CD4-positive, alpha-beta T cell treated with Interleukin-15 for 4 hours (primary cell): ENCODE results near the gene C5orf47.
A peak's percentile ranks its signal among the peaks of the same experiment; 100 is the strongest.
"Not testable (repeated sequence)": the region's sequence is repeated elsewhere in the genome, so short reads cannot be mapped to it uniquely, and the experiment has no call there.

Experiments used
- DNase-seq: peaks from one replicate; pipeline ENCODE4 v3.0.0-alpha.2; 2020; ENCODE audit warnings: low spot score

The C5orf47 gene

GRCh38 chr5:173970878-173971650, 17.9 kb upstream of the C5orf47 start:
- DNase-seq = no peak

DNA sequence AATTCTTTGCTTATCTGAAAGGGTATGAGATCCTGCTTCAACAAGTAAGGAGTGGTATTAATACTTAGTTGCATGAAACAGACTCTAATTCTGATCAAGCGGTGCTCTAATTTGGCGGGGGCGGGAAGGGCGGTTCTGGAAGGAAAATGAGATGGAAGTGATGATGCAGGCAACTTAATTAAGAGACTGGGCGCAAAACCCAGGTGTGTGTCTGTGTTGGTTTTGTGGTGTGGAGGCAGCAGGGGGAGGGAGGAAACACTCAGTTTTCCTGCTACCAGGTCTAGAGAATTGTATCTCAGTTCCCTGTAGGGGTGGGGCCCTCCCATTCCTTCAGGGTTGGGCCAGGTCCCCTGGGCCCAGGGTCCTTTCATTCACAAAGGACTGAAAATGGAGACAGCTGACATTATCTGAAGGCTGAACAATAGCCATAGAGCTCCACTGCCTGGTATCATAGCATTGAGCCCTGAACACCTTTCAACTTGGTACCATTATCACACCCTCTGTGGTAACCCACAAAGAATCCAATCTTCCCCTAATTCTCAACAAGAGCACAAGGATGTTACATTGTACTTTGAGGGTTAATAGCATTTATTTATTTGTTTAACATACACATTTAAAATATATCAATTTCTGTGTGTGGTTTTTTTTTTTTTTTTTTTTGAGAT, 17.2 kb upstream of the C5orf47 start:
- DNase-seq = no peak

- DNase-seq = no peak
These were observed 16.4 kb upstream of the C5orf47 start for GRCh38 chr5:173972607-173972924.

- DNase-seq = peak; percentile 68
These were observed 15.9 kb upstream of the C5orf47 start for GRCh38 chr5:173972925-173973615.

- no peak for DNase-seq
These were observed 15.4 kb upstream of the C5orf47 start for GRCh38 chr5:173973616-173973969.

DNA sequence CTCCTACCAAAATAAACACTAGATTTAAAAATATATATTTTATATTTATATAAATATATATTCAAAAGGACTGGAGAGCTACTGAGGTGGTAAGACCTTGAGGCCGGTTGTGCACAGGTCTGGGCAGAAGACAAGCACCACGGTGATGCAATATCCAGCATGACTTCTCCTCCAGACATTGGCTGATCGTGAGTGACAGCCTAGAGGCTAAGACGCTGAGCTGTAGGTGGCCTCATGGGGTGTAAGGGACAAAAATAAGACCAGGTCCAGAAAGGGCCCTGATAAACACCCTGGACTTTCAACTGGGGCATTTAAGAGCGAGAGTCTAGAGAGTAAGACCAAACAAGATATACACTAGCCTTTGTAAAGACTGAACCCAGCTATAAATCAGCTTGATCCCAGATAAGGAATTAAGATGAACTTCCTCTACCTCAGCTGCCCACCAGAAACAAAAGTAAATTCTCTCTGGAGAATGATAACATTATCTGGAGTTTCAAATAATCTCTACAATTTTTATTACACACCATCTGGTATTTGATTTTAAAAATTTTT, 14.2 kb upstream of the C5orf47 start:
- DNase-seq = no peak

DNA sequence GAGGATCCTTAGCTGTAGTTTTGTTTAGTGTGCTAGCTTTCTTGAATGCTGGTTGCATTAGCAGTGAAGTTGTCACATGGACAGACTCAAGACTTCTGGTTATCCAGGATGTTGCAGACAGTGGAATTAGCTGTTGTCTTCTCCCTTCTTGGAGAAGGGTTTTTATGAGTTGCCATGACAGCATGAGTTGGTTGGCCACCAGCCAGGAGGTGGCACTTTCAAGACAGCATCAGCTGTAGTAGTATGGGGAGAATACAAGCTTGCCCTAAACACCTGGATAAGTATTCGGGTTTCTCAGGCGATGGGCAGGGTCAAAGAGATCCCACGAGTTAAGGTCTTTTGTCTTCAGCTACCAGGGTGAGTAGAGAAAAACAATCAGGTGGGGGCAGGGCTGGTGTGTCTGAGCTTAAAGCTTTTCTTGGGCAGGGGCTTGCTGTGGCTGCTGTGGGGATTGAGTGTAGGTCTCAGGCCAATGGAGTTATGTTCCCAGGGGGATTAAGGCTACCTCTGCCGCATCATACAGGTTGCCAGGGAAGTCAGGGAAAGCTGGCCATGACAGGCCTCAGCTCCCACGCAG, 7.7 kb upstream of the C5orf47 start:
- no peak for DNase-seq

DNA sequence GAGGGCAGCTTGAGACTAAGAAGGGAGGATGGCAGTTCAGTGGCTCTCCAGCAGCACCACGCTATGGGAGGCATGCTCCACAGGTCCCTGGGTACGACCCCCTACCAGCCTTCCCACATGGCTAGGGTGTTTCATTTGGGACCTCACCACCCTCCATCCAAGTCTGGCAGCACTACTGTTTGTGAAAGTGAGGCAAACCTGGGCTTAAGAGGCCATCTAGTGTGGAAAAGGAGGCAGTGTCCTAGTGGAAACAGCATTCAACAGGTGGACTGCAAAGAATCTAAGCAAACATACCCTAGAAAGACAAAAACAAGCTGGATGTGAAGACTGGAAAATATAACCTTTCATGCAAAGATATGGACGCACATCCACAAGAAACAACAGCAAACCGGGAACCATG, 4.8 kb upstream of the C5orf47 start:
- DNase-seq = no peak

- DNase-seq = no peak
These were observed 587 bp downstream of the C5orf47 start for GRCh38 chr5:173989432-173990082.

- DNase-seq = no peak
These were observed 8.4 kb downstream of the C5orf47 start for GRCh38 chr5:173997331-173997730.

- no peak for DNase-seq
These were observed 9.6 kb downstream of the C5orf47 start for GRCh38 chr5:173998531-173998930.

- no peak for DNase-seq
These were observed 11.1 kb downstream of the C5orf47 start for GRCh38 chr5:174000076-174000475.

DNA sequence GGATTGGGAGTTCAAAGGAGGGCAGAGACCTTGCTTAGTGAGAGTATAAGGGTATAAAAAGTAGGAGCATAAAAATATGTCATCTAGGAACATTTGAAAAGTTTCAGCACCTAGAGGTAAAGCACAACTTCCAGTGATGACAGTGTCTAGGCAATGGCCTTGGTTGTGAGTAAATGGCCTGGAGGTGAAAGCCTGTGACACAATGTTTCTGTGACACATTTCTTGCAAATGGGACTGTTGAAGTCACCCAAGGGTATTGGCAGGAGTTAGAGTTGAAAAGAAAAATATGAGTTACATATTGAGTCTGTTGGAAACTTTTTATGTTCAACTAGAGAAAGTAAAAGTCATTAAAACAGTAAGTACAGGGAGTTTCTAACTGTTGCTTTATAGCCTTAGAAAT, 14.8 kb downstream of the C5orf47 start:
- DNase-seq = no peak

- no peak for DNase-seq
These were observed 20.0 kb downstream of the C5orf47 start for GRCh38 chr5:174008922-174009321.

DNA sequence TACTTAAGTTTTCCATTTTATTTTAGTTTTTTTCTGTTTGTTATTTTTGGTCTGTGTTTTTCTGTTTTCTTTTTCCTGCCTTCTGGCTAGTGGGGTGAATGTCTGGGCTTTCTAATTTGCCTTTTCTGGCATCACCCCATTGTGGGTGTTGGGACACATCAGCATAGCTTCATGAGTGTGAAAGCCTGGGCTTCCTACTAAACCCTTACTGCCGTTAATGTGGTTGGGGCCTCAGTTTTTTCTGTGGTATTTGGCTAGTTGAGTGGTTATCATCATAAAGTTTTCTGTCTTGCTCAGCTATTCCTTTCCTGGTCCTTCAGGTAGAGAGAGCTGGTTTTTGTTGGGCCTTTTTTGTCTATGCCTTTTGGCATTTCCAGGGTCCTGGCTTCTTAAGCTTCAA, 21.4 kb downstream of the C5orf47 start:
- DNase-seq = no peak

DNA sequence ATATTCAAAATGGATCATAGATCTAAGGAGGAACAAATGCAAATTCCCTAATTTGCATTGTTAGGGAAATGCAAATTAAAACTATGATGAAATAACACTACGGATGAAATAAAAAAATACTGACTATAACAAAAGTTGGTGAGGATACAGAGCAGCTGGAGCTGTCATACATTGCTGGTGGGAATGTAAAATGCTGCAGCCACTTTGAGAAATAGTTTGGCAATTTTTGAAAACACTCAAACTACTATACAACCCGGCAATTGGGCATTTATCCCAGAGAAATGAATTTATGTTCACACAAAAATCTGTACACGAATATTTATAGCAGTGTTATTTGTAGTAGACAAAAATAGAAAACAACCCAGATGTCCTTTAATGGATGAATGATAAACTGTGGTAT, 22.5 kb downstream of the C5orf47 start:
- DNase-seq = no peak

DNA sequence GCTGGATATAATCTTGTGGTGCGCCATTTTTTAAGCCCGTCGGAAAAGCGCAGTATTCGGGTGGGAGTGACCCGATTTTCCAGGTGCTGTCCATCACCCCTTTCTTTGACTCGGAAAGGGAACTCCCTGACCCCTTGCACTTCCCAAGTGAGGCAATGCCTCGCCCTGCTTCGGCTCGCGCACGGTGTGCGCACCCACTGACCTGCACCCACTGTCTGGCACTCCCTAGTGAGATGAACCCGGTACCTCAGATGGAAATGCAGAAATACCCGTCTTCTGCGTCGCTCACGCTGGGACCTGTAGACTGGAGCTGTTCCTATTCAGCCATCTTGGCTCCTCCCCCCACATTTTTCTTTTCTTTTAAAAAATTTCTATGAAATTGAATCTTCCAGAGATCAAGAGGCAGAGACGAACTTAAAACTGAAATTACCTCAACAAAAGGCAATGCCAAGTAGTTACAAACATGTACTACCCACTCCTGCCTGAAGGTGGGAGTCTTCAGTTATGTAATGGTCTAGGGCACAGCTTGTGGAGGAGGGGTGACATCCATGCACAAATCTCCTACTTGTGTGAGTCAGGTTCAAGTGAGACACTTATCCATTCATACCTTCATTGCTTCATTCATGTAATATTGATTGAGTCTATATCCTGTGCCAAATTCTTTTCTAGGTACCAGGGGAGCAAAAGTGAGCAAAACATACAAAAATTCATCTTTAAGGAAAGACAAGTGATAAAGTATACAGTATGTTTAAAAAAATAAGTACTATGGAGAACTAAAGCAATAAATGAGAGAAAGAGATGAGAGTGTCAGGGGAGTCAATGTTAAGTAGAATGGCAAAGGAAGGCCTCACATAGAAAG, 31.3 kb downstream of the C5orf47 start:
- not testable (repeated sequence) for DNase-seq

- DNase-seq = no peak
These were observed 31.9 kb downstream of the C5orf47 start for GRCh38 chr5:174020928-174021304.

GRCh38 chr5:174022384-174023095, 33.6 kb downstream of the C5orf47 start:
- no peak for DNase-seq

DNA sequence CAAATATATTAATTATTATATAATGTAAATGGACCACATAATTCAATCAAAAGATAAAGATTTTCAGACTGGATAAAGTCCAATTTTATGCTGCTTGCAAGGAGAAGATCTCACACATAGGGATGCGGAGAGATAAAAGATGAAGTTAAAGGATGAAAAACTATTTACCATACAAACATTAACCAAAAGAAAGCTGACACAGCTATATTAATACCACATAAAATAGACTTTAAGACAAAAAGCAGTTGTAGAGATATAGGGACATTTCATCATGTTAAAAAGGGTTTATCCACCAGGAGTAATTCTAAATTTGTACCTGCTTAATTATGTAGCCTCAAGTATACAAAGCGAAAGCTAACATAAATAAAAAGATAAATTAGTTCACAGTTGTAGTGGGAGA, 41.3 kb downstream of the C5orf47 start:
- DNase-seq = no peak
